Measurements from ENCODE around the gene SNAP47. TPM values are rescaled to one million over a fixed set of nuclear protein-coding genes. Genes with fewer than 3 reads are reported as not detected.

SNAP47 gene
- total RNA-seq, 2 donors from 2014 or later: 51.6 to 74.7 TPM

GRCh38 chr1:227769936-227770494 lies 34.8 kb downstream of the SNAP47 start:
- DNase-seq (ENCODE audit: low spot score): no peak
- Histone ChIP-seq H3K4me1 (replicated peaks) (no peaks in the 10 kb centered on the region), H3K27ac (no peak overlapping the region), H3K9me3 (no peaks in the 10 kb centered on the region), H3K4me3 (no peak overlapping the region), H3K36me3 (no peaks in the 10 kb centered on the region), H3K27me3 (replicated peaks; ENCODE audit: insufficient read depth) (no peaks in the 10 kb centered on the region)
- intact Hi-C loops (cut with DNase I): loop anchor here (10.0 kb wide), 2 partner anchors 115 to 315 kb away; partner anchors contain the start of gene ARF1
- 90% methylated on average over 15 of the region's 15 CpGs for WGBS
- no peak for TF ChIP-seq CTCF (IDR thresholded peaks at IDR 0.05)
- TF ChIP-seq POLR2AphosphoS5 (IDR thresholded peaks at IDR 0.05): no peak
- TF ChIP-seq POLR2A (IDR thresholded peaks at IDR 0.05): no peak

- H3K27me3 ChIP-seq (replicated peaks; ENCODE audit: insufficient read depth): no peaks in the 10 kb centered on the region
- H3K9me3 ChIP-seq: no peaks in the 10 kb centered on the region
- no peaks in the 10 kb centered on the region for H3K36me3 ChIP-seq
- H3K4me3 ChIP-seq: no peak overlapping the region
- H3K4me1 ChIP-seq (replicated peaks): no peaks in the 10 kb centered on the region
- no peak for TF ChIP-seq POLR2A (IDR thresholded peaks at IDR 0.05)
- no peak for TF ChIP-seq CTCF (IDR thresholded peaks at IDR 0.05)
- TF ChIP-seq POLR2AphosphoS5 (IDR thresholded peaks at IDR 0.05): no peak
- intact Hi-C loops (cut with DNase I): no loop called here
- DNase-seq (ENCODE audit: low spot score): no peak
- whole genome bisulfite sequencing: 97% methylated on average over 13 of the region's 13 CpGs
- H3K27ac ChIP-seq: no peak overlapping the region
These were observed 35.6 kb downstream of the SNAP47 start for GRCh38 chr1:227770812-227771211.

- no peaks in the 10 kb centered on the region for H3K27me3 ChIP-seq (replicated peaks; ENCODE audit: insufficient read depth)
- H3K9me3 ChIP-seq: no peaks in the 10 kb centered on the region
- no peaks in the 10 kb centered on the region for H3K4me1 ChIP-seq (replicated peaks)
- intact Hi-C loops (cut with DNase I): no loop called here
- no peak overlapping the region for H3K27ac ChIP-seq
- DNase-seq (ENCODE audit: low spot score): no peak
- 87% methylated on average over 8 of the region's 8 CpGs for WGBS
- no peak overlapping the region for H3K4me3 ChIP-seq
- no peak for TF ChIP-seq POLR2AphosphoS5 (IDR thresholded peaks at IDR 0.05)
- TF ChIP-seq CTCF (IDR thresholded peaks at IDR 0.05): no peak
- TF ChIP-seq POLR2A (IDR thresholded peaks at IDR 0.05): no peak
- H3K36me3 ChIP-seq: no peaks in the 10 kb centered on the region
These were observed 36.1 kb downstream of the SNAP47 start for GRCh38 chr1:227771326-227771725.

GRCh38 chr1:227771771-227772170 lies 36.5 kb downstream of the SNAP47 start:
- 96% methylated on average over 7 of the region's 7 CpGs for WGBS

More at GRCh38 chr1:227771771-227772170, 36.5 kb downstream of the SNAP47 start:
- Histone ChIP-seq H3K4me1 (replicated peaks) (no peaks in the 10 kb centered on the region), H3K27me3 (replicated peaks; ENCODE audit: insufficient read depth) (no peaks in the 10 kb centered on the region), H3K9me3 (no peaks in the 10 kb centered on the region), H3K36me3 (no peaks in the 10 kb centered on the region), H3K4me3 (no peak overlapping the region), H3K27ac (no peak overlapping the region)
- intact Hi-C loops (cut with DNase I): no loop called here
- TF ChIP-seq POLR2AphosphoS5 (IDR thresholded peaks at IDR 0.05): no peak
- no peak for TF ChIP-seq POLR2A (IDR thresholded peaks at IDR 0.05)
- no peak for TF ChIP-seq CTCF (IDR thresholded peaks at IDR 0.05)
- no peak for DNase-seq (ENCODE audit: low spot score)

All from prostate gland (tissue), 2 donors.